T1000 (cell line): ENCODE data around the gene CMTR1.
"Not testable (repeated sequence)": the region's sequence is repeated elsewhere in the genome, so short reads cannot be mapped to it uniquely, and the experiment has no call there.

Experiments used
- DNase-seq: peaks from one replicate; lab custom pipeline; 2025; ENCODE audit warnings: mixed read lengths; lab: John Stamatoyannopoulos, UW

Gene CMTR1

GRCh38 chr6:37433657-37434271, 743 bp downstream of the CMTR1 start:
- no peak for DNase-seq

GRCh38 chr6:37435373-37435772, 2.4 kb downstream of the CMTR1 start:
- DNase-seq = no peak

GRCh38 chr6:37435816-37436215, 2.8 kb downstream of the CMTR1 start:
- DNase-seq = no peak

- no peak for DNase-seq
Measured at GRCh38 chr6:37438930-37439329, 5.9 kb downstream of the CMTR1 start.

GRCh38 chr6:37441651-37442050, 8.6 kb downstream of the CMTR1 start:
- DNase-seq = no peak

GRCh38 chr6:37442416-37443215, 9.6 kb downstream of the CMTR1 start:
- no peak for DNase-seq

GRCh38 chr6:37443216-37443542, 10.2 kb downstream of the CMTR1 start:
- DNase-seq = not testable (repeated sequence)

GRCh38 chr6:37449984-37450383, 17.0 kb downstream of the CMTR1 start:
- DNase-seq = no peak

GRCh38 chr6:37451441-37452193, 18.6 kb downstream of the CMTR1 start:
- no peak for DNase-seq

- no peak for DNase-seq
Measured at GRCh38 chr6:37452522-37452921, 19.5 kb downstream of the CMTR1 start.

- no peak for DNase-seq
Measured at GRCh38 chr6:37454420-37455140, 21.6 kb downstream of the CMTR1 start.

GRCh38 chr6:37456126-37456525, 23.1 kb downstream of the CMTR1 start:
- no peak for DNase-seq

GRCh38 chr6:37456816-37457560, 24.0 kb downstream of the CMTR1 start:
- DNase-seq = no peak

GRCh38 chr6:37459981-37460800, 27.2 kb downstream of the CMTR1 start:
- no peak for DNase-seq

GRCh38 chr6:37460805-37461204, 27.8 kb downstream of the CMTR1 start:
- no peak for DNase-seq

GRCh38 chr6:37463110-37463509, 30.1 kb downstream of the CMTR1 start:
- DNase-seq = no peak

- no peak for DNase-seq
Measured at GRCh38 chr6:37467718-37468117, 34.7 kb downstream of the CMTR1 start.

- DNase-seq = peak; percentile 67
Measured at GRCh38 chr6:37473364-37474095, 40.5 kb downstream of the CMTR1 start.

- DNase-seq = no peak
Measured at GRCh38 chr6:37474316-37474715, 41.3 kb downstream of the CMTR1 start.

- no peak for DNase-seq
Measured at GRCh38 chr6:37477191-37477590, 44.2 kb downstream of the CMTR1 start.
